GM21723 (cell line): ENCODE data around the gene MYRFL.

Source experiments
- ATAC-seq: cut with Tn5 transposase; IDR thresholded peaks from one replicate; pipeline ENCODE4 v1.9.1; 2021; ENCODE audit warnings: mild to moderate bottlenecking, moderate library complexity; ENCODE audit not compliant: unreplicated experiment

Gene MYRFL

GRCh38 chr12:69929125-69929524 is 104.1 kb downstream of the MYRFL start:
- ATAC-seq = no peak

- no peak for ATAC-seq
Measured at GRCh38 chr12:69929531-69929930, 104.5 kb downstream of the MYRFL start.

- ATAC-seq = no peak
Measured at GRCh38 chr12:69931569-69931968, 106.5 kb downstream of the MYRFL start.

- ATAC-seq = no peak
Measured at GRCh38 chr12:69932154-69932553, 107.1 kb downstream of the MYRFL start.

GRCh38 chr12:69932676-69933552 is 107.9 kb downstream of the MYRFL start:
- ATAC-seq = peak; percentile 54

- ATAC-seq = no peak
Measured at GRCh38 chr12:69934011-69934410, 109.0 kb downstream of the MYRFL start.

- ATAC-seq = no peak
Measured at GRCh38 chr12:69935651-69936100, 110.6 kb downstream of the MYRFL start.

- ATAC-seq = no peak
Measured at GRCh38 chr12:69936214-69936731, 111.2 kb downstream of the MYRFL start.

- no peak for ATAC-seq
Measured at GRCh38 chr12:69936766-69937165, 111.7 kb downstream of the MYRFL start.

- no peak for ATAC-seq
Measured at GRCh38 chr12:69947123-69947522, 122.1 kb downstream of the MYRFL start.

GRCh38 chr12:69947897-69948296 is 122.9 kb downstream of the MYRFL start:
- ATAC-seq = no peak

- ATAC-seq = no peak
Measured at GRCh38 chr12:69948851-69949250, 123.8 kb downstream of the MYRFL start.

- ATAC-seq = no peak
Measured at GRCh38 chr12:69949311-69950002, 124.4 kb downstream of the MYRFL start.

- no peak for ATAC-seq
Measured at GRCh38 chr12:69951108-69951507, 126.1 kb downstream of the MYRFL start.

GRCh38 chr12:69952890-69953289 is 127.9 kb downstream of the MYRFL start:
- no peak for ATAC-seq

GRCh38 chr12:69961246-69961645 is 136.2 kb downstream of the MYRFL start:
- no peak for ATAC-seq

GRCh38 chr12:69966409-69966808 is 141.4 kb downstream of the MYRFL start:
- no peak for ATAC-seq

GRCh38 chr12:69966839-69967238 is 141.8 kb downstream of the MYRFL start:
- no peak for ATAC-seq

- ATAC-seq = no peak
Measured at GRCh38 chr12:69969011-69969410, 144.0 kb downstream of the MYRFL start.

GRCh38 chr12:69972136-69972535 is 147.1 kb downstream of the MYRFL start:
- ATAC-seq = no peak

- ATAC-seq = no peak
Measured at GRCh38 chr12:69978020-69978419, 153.0 kb downstream of the MYRFL start.
